Measurements from ENCODE around the gene CISD1. TPM values are rescaled to one million over a fixed set of nuclear protein-coding genes. Genes with fewer than 3 reads are reported as not detected.
A peak's percentile ranks its signal among the peaks of the same experiment; 100 is the strongest.
"Not testable (repeated sequence)": the region's sequence is repeated elsewhere in the genome, so short reads cannot be mapped to it uniquely, and the experiment has no call there.

Gene CISD1
- total RNA-seq, 8 experiments from 2014 or later = 32.0 to 65.0 (median 41.4) TPM

DNA sequence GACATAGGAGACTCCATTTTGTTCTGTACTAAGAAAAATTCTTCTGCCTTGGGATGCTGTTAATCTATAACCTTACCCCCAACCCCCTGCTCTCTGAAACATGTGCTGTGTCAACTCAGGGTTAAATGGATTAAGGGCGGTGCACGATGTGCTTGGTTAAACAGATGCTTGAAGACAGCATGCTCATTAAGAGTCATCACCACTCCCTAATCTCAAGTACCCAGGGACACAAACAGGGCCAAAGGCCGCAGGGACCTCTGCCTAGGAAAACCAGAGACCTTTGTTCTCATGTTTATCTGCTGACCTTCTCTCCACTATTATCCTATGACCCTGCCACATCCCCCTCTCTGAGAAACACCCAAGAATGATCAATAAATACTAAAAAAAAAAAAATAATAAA is 24.3 kb upstream of the CISD1 start:
- H3K4me1 ChIP-seq (replicated peaks in 1 of 2); in situ Hi-C loops (cut with MboI; ENCODE audit: low pct_unique_long_range_greater_than_20kb in 2 of 9, low sequenced_read_pairs in 9 of 9, unreplicated experiment in 9 of 9); ATAC-seq (replicated peaks in 6 of 8); H3K4me3 ChIP-seq; H3K27ac ChIP-seq: not testable (repeated sequence)
- WGBS, 10 experiments = 63 to 100% (median 96%) methylated on average over 1 to 2 of the region's 3 CpGs; no CpG with 5 or more reads in 6 of the 10 experiments

DNA sequence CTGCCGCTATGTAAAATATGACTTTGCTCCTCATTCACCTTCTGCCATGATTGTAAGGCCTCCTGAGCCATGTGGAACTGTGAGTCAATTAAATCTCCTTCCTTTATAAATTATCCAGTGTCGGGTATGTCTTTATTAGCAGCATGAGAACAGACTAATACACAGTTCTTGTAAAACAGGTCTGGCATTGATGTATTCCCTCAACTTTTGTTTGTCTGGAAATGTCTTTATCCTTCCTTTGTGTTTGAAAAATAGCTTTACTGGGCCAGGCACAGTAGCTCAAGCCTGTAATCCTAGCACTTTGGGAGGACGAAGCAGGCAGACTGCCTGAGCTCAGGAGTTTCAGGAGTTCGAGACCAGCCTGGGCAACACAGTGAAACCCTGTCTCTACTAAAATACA is 15.8 kb upstream of the CISD1 start:
- in situ Hi-C loops (cut with MboI; ENCODE audit: low pct_unique_long_range_greater_than_20kb in 2 of 9, low sequenced_read_pairs in 9 of 9, unreplicated experiment in 9 of 9) = no loop called here
- no peak for ATAC-seq (replicated peaks in 6 of 8)
- 61 to 100% (median 100%) methylated on average over 1 to 4 of the region's 4 CpGs; no CpG with 5 or more reads in 1 of the 10 experiments for WGBS, 10 experiments

DNA sequence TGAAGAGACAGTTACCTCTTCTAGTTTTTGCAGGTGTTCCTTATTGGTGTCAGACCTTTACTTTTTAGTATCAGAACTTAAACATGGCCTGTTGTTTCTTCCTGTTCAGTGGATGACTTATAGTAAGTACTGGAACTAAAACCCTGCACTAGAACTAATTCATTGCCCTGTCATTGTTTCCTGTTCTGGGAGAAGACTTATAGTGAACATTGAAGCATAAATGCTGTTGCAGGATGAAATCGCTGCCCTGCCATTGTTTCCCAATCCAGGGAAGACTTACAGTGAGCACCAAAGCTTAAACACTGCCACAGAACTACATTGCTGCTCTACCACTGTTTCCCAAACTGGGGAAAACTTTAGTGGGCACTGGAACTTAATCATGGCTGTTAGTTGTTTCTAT is 14.3 kb upstream of the CISD1 start:
- no peak for ATAC-seq (replicated peaks in 6 of 8)
- in situ Hi-C loops (cut with MboI; ENCODE audit: low pct_unique_long_range_greater_than_20kb in 2 of 9, low sequenced_read_pairs in 9 of 9, unreplicated experiment in 9 of 9) = no loop called here
- Histone ChIP-seq H3K4me1 (replicated peaks in 1 of 2) (no peaks in the 10 kb centered on the region), H3K27ac (no peak overlapping the region), H3K4me3 (no peak overlapping the region)
- WGBS, 10 experiments = 29 to 100% (median 40%) methylated on average over 1 of the region's 1 CpG; no CpG with 5 or more reads in 3 of the 10 experiments

More for the DNA sequence above, 15.8 kb upstream of the CISD1 start:
- H3K4me3 ChIP-seq = no peak overlapping the region
- no peak overlapping the region for H3K27ac ChIP-seq
- H3K4me1 ChIP-seq (replicated peaks in 1 of 2) = no peaks in the 10 kb centered on the region

- H3K4me1 ChIP-seq (replicated peaks in 1 of 2) = not testable (repeated sequence)
- WGBS, 10 experiments = 73 to 100% (median 90%) methylated on average over 1 to 6 of the region's 7 CpGs
Observed at GRCh38 chr10:58256013-58256780, 12.8 kb upstream of the CISD1 start.

DNA sequence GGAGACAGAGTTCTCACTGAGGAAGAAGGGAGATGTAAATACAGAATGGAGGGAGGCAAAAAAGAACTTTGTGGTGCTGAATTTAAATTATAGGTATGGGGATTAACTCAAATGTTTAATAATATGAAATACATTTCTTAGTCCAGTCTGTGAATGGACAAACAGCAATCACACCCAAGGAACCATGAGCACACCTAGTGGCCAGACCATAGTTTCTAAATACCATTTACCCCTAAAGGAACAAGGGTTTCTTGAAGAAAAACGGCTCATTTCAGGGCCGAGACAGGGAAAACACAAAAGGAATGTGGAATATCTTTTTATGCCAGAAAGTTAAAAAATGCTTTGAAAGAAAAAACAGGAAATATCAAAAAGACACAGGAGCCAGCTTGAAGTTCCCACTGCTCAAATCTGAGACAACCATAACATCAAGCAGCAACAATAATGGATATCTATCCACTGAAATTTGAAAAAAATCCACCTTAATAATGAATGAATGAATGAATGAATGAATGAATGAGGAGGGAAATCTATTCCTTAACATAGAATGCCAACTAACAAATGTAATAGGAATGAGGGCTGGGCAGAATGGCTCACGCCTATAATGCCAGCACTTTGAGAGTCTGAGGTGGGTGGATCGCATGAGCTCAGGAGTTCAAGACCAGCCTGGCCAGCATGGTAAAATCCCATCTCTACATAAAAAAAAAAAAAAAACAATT is 9.8 kb upstream of the CISD1 start:
- in situ Hi-C loops (cut with MboI; ENCODE audit: low pct_unique_long_range_greater_than_20kb in 2 of 9, low sequenced_read_pairs in 9 of 9, unreplicated experiment in 9 of 9) = no loop called here
- Histone ChIP-seq H3K4me3 (no peak overlapping the region), H3K27ac (no peak overlapping the region), H3K4me1 (replicated peaks in 1 of 2) (no peaks in the 10 kb centered on the region)
- no peak for ATAC-seq (replicated peaks in 6 of 8)
- 72 to 100% (median 93%) methylated on average over 2 to 4 of the region's 4 CpGs; no CpG with 5 or more reads in 1 of the 10 experiments for WGBS, 10 experiments

More at GRCh38 chr10:58256013-58256780, 12.8 kb upstream of the CISD1 start:
- ATAC-seq (replicated peaks in 6 of 8); in situ Hi-C loops (cut with MboI; ENCODE audit: low pct_unique_long_range_greater_than_20kb in 2 of 9, low sequenced_read_pairs in 9 of 9, unreplicated experiment in 9 of 9); H3K4me3 ChIP-seq; H3K27ac ChIP-seq: not testable (repeated sequence)

GRCh38 chr10:58260334-58260733 is 8.6 kb upstream of the CISD1 start:
- no peaks in the 10 kb centered on the region for H3K4me1 ChIP-seq (replicated peaks in 1 of 2)
- no peak overlapping the region for H3K27ac ChIP-seq
- no peak overlapping the region for H3K4me3 ChIP-seq
- ATAC-seq (replicated peaks in 6 of 8) = no peak
- in situ Hi-C loops (cut with MboI; ENCODE audit: low pct_unique_long_range_greater_than_20kb in 2 of 9, low sequenced_read_pairs in 9 of 9, unreplicated experiment in 9 of 9) = no loop called here

DNA sequence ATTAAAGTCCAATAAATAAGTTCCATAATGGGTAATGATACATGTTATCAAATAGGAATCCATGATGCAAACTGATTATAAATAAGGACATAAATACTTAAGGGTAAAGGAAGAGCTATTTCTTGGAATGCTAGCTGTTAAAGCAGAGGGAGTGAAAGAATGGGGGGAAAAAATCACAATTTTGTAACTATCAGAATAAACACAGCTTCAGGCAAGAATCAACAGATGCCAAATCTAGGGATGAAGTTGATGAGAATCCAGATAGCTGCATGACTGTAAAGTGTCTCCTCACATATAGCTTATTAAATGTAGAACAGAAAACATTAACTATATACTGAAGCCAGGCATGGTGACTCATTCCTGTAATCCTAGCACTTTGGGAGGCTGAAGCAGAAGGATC is 6.2 kb upstream of the CISD1 start:
- Histone ChIP-seq H3K27ac (no peak overlapping the region), H3K4me1 (replicated peaks in 1 of 2) (no peaks in the 10 kb centered on the region), H3K4me3 (no peak overlapping the region)
- no peak for ATAC-seq (replicated peaks in 6 of 8)
- in situ Hi-C loops (cut with MboI; ENCODE audit: low pct_unique_long_range_greater_than_20kb in 2 of 9, low sequenced_read_pairs in 9 of 9, unreplicated experiment in 9 of 9) = no loop called here

DNA sequence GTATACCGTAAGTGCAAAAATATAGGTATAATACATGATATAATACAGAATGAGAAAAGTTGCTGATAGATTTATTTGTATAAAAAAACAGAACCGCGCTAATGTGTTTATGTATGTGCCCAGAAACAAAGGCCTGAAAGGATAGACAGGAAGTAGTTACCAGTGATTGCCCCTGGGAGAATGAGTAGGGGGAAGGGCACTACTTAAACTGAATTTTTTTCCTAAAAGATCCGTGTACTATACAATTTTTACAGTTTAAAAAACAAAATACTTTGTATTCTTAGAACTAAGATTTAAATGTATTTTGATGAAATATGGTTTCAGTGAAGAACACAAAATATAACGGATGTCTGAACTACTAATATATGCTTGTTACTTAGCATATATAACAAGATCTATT is 4.2 kb upstream of the CISD1 start:
- H3K4me1 ChIP-seq (replicated peaks in 1 of 2) = no peaks in the 10 kb centered on the region
- H3K4me3 ChIP-seq = peak overlapping the region; percentile 59 to 95 (median 79)
- H3K27ac ChIP-seq = no peak overlapping the region
- in situ Hi-C loops (cut with MboI; ENCODE audit: low pct_unique_long_range_greater_than_20kb in 2 of 9, low sequenced_read_pairs in 9 of 9, unreplicated experiment in 9 of 9) = no loop called here
- 12 to 96% (median 46%) methylated on average over 2 to 5 of the region's 5 CpGs for WGBS, 10 experiments
- ATAC-seq (replicated peaks in 6 of 8) = no peak

DNA sequence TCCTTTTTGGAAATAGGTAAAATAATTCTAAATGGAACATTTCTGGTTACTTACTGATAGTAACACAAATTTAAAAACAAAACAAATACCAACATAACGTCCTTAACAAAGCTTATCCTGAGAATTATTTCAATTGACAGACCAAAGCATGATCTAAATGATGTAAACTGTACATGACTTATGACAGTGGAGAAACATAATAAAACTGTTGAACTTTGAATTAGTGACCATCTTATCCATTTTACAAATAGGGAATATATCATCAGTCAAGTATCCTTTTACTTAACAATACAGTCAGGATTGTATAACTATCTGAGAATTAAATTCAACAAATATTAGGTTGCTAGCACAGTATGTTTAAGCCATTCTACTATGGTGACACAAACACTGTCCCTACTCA is 3.7 kb upstream of the CISD1 start:
- Histone ChIP-seq H3K4me3 (peak overlapping the region; percentile 59 to 95 (median 79)), H3K27ac (no peak overlapping the region), H3K4me1 (replicated peaks in 1 of 2) (peaks cover 0 to 3% of the 10 kb centered on the region in 2 donors)
- ATAC-seq (replicated peaks in 6 of 8) = no peak
- in situ Hi-C loops (cut with MboI; ENCODE audit: low pct_unique_long_range_greater_than_20kb in 2 of 9, low sequenced_read_pairs in 9 of 9, unreplicated experiment in 9 of 9) = no loop called here
- WGBS, 10 experiments = 9 to 100% (median 33%) methylated on average over 1 of the region's 1 CpG; no CpG with 5 or more reads in 4 of the 10 experiments

- peaks cover 0 to 5% of the 10 kb centered on the region in 2 donors for H3K4me1 ChIP-seq (replicated peaks in 1 of 2)
- ATAC-seq (replicated peaks in 6 of 8) = peak in 2 of 8 experiments; percentile 0
- 2 to 30% (median 7%) methylated on average over 3 to 13 of the region's 14 CpGs for WGBS, 10 experiments
- peak overlapping the region; percentile 59 to 95 (median 79) for H3K4me3 ChIP-seq
- H3K27ac ChIP-seq = no peak overlapping the region
- in situ Hi-C loops (cut with MboI; ENCODE audit: low pct_unique_long_range_greater_than_20kb in 2 of 9, low sequenced_read_pairs in 9 of 9, unreplicated experiment in 9 of 9) = no loop called here
Observed at GRCh38 chr10:58266003-58266825, 2.7 kb upstream of the CISD1 start.

DNA sequence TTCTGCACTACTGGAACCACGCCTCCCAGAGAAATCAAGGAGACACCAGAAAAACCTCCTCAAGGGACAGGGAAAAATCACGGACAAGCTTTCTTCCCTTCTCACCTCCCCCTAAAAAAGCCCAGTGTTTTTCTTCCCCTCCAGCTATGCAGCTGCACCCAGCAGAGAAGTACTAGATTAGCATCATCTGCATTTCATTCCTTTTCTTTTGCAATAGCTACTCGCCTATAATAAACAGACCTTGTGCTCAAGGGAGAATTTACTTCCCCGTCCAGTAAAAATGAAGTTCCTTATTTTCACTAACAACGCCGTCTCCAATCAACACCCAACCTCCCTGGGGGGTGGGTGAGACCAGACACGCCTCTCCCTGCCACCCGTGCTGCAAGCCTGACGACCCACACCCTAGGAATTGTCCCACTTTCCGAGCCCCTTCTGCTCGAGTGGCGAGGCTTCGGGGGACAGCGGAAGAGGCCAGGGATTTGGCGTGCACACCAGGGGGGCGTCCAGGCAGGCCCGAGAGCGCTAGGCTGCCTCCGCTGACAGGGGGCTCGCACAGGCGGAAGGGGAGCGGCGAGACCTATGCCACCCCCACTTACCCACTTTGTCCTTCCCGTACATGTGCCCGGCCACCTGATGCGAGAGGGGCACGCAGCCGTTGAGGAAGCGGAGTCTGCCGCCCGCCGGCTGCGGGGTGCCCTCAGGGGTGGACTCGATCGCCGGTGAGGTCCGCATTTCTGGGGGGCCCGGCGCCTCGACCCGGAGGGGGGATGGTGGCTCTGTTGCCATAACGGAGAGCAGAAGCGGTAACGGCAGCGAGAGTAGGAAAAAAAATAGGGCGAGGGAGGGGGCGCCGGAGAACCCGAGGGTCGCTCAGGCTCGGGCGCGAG is 1.9 kb upstream of the CISD1 start:
- peak overlapping the region; percentile 88 to 89 for H3K27ac ChIP-seq
- peaks cover 0 to 5% of the 10 kb centered on the region in 2 donors for H3K4me1 ChIP-seq (replicated peaks in 1 of 2)
- ATAC-seq (replicated peaks in 6 of 8) = peak; percentile 0 to 42 (median 8)
- in situ Hi-C loops (cut with MboI; ENCODE audit: low pct_unique_long_range_greater_than_20kb in 2 of 9, low sequenced_read_pairs in 9 of 9, unreplicated experiment in 9 of 9) = no loop called here
- peak overlapping the region; percentile 59 to 95 (median 79) for H3K4me3 ChIP-seq
- WGBS, 10 experiments = 0 to 6% (median 0%) methylated on average over 1 to 18 of the region's 53 CpGs; no CpG with 5 or more reads in 2 of the 10 experiments

DNA sequence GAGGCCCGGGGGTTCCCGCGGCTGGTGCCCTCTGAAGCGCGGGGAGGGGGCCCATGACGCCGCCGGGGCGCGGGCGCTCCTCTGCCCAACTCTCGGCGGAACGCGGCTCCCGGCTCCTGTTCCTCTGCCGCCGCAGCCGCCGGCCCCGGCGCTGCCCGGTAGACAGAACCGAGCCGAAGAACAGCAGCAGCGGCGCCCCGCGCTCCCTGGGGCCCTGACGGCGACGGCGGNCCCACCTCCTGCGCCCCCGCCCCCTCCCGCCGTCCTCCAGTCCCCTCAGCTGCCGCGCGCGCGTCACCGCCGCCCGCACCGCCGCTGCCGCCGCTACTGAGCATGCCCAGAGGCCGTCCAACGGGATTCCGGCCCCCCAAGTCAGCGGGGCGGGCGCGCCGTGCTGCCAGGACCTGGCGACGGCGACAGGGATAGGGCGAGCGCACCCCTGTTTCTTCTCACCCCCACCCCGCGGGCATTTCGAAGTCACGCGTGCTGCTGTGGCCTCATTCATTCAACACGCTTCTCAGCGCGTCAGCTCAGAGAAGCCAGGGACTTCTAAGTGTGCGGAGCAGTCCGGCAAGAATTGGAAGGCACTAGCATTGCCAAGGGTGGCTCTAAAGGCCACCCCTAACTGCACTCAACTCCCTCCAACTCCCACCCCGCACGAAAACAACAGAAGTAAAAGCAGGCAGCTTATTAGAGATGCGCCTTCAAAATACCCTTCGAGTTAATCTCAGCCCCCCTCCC is 1.1 kb upstream of the CISD1 start, which contains the start of gene IPMK:
Gene IPMK, minus strand, starts transcription at position 182 of the 741 bp plus-strand sequence. CDS start 283 bp downstream, outside the sequence.
- 0 to 20% (median 0%) methylated on average over 1 to 7 of the region's 76 CpGs; no CpG with 5 or more reads in 3 of the 10 experiments for WGBS, 10 experiments
- ATAC-seq (replicated peaks in 6 of 8) = peak; percentile 41 to 79 (median 72)
- Histone ChIP-seq H3K27ac (peak within 1 kb of the TSS; percentile 88 to 89), H3K4me3 (peak within 1 kb of the TSS; percentile 59 to 95 (median 79)), H3K4me1 (replicated peaks in 1 of 2) (peaks cover 0 to 5% of the 10 kb centered on the region in 2 donors)
- in situ Hi-C loops (cut with MboI; ENCODE audit: low pct_unique_long_range_greater_than_20kb in 2 of 9, low sequenced_read_pairs in 9 of 9, unreplicated experiment in 9 of 9) = no loop called here

Data from motor neuron (in vitro differentiated cells).